Panc1 (cell line): ENCODE data around the gene CCDC57. TPM values are rescaled to one million over a fixed set of nuclear protein-coding genes. Genes with fewer than 3 reads are reported as not detected.
A peak's percentile ranks its signal among the peaks of the same experiment; 100 is the strongest.

Source experiments
- ATAC-seq: fragments of 200-7000 bp; cut with Tn5 transposase; 2 replicates; pipeline ENCODE4 v1.9.1; 2020; ENCODE audit warnings: mild to moderate bottlenecking, moderate library complexity
- BruUV-seq: library from RNA; stranded (reverse); fragments of 400-500 nt; replicated peaks from 2 replicates; lab custom pipeline; 2021; lab: Mats Ljungman, UMichigan
- CTCF ChIA-PET: fragments of 300-600 bp; sonication (Branson Sonifier 250); formaldehyde crosslinking; loops from one replicate; lab custom pipeline; 2022; ENCODE audit warnings: antibody characterized with exemption; lab: Charles Lee
- POLR2A ChIA-PET: fragments of 300-600 bp; sonication (Branson Sonifier 250); formaldehyde crosslinking; loops from one replicate; lab custom pipeline; 2022; ENCODE audit warnings: antibody characterized with exemption; lab: Charles Lee
- DNase-seq: peaks from one replicate; pipeline ENCODE4 v3.0.0-alpha.2; 2010; ENCODE audit warnings: low read depth, low spot score
- H3K27ac ChIP-seq: 2 replicates; pipeline ENCODE4 v1.5.1; 2011; ENCODE audit warnings: mild to moderate bottlenecking, low read length, inconsistent platforms
- H3K27me3 ChIP-seq: fragments of 200-500 bp; sonication (Bioruptor generic); 2 replicates; pipeline ENCODE4 v1.6.0; 2014; ENCODE audit warnings: low read length, inconsistent platforms; ENCODE audit not compliant: control insufficient read depth, insufficient read depth
- H3K36me3 ChIP-seq: fragments of 200-500 bp; sonication (Bioruptor generic); 2 replicates; pipeline ENCODE4 v1.5.1; 2014; ENCODE audit warnings: inconsistent platforms, mild to moderate bottlenecking, low read length, moderate library complexity; ENCODE audit not compliant: control insufficient read depth, insufficient read depth
- H3K4me1 ChIP-seq: 2 replicates; pipeline ENCODE4 v1.5.1; 2011; ENCODE audit warnings: inconsistent platforms, mild to moderate bottlenecking, low read length, moderate library complexity; ENCODE audit not compliant: control insufficient read depth, insufficient read depth
- H3K4me3 ChIP-seq, 2 experiments: 2 replicates each; pipeline ENCODE4 v1.5.1; 2011 to 2012; ENCODE audit warnings: low read depth in 2 of 2, low read length in 2 of 2, mild to moderate bottlenecking in 2 of 2, inconsistent platforms in 1 of 2, moderate library complexity in 1 of 2
- H3K9me3 ChIP-seq: fragments of 200-500 bp; sonication (Bioruptor generic); 2 replicates; pipeline ENCODE4 v1.5.1; 2014; ENCODE audit warnings: low read depth, mild to moderate bottlenecking, inconsistent platforms, low read length, moderate library complexity; ENCODE audit not compliant: control insufficient read depth, insufficient read depth
- CTCF ChIP-seq: fragments of 450-650 bp; IDR thresholded peaks from 2 replicates; pipeline ENCODE4 v1.5.1; 2017; ENCODE audit warnings: mild to moderate bottlenecking
- POLR2AphosphoS5 ChIP-seq: IDR thresholded peaks from 2 replicates; pipeline ENCODE4 v1.6.1; 2012; ENCODE audit warnings: mild to moderate bottlenecking, low read depth, low read length, moderate library complexity
- REST ChIP-seq, 2 experiments: IDR thresholded peaks; 2 replicates each; pipeline ENCODE4 v1.6.1; 2011 to 2012; ENCODE audit warnings: low read depth in 2 of 2, control low read depth in 1 of 2, low read length in 1 of 2, mild to moderate bottlenecking in 1 of 2, moderate library complexity in 1 of 2; ENCODE audit not compliant: insufficient read depth in 1 of 2
- SIN3A ChIP-seq: IDR thresholded peaks from 2 replicates; pipeline ENCODE4 v1.6.1; 2012; ENCODE audit warnings: low read depth, mild to moderate bottlenecking, low read length, moderate library complexity, borderline replicate concordance; ENCODE audit not compliant: insufficient read depth
- TCF7L2 ChIP-seq: IDR thresholded peaks from 2 replicates; pipeline ENCODE4 v1.6.1; 2011; ENCODE audit warnings: mild to moderate bottlenecking, low read depth, low read length, inconsistent platforms
- in situ Hi-C: cut with HindIII; loops from 2 replicates; pipeline ENCODE4 v1.10.0; 2016; ENCODE audit warnings: low sequenced_read_pairs, low pct_unique_long_range_greater_than_20kb
- intact Hi-C: fragments of 100-400 bp; cut with micrococcal nuclease; formaldehyde crosslinking; loops from one replicate; pipeline ENCODE4 v1.10.0; 2022; ENCODE audit not compliant: unreplicated experiment
- total RNA-seq: library from RNA; stranded (reverse); gene quantifications from one replicate; pipeline ENCODE4 v1.2.1, GENCODE V29; 2021; ENCODE audit not compliant: unreplicated experiment

Gene CCDC57
- total RNA-seq, 1 experiment from 2014 or later: 63.6 TPM

GRCh38 chr17:82180776-82181528, 31.7 kb downstream of the CCDC57 start:
- POLR2A ChIA-PET: no interaction called here
- CTCF ChIA-PET: no interaction called here

GRCh38 chr17:82179946-82180475, 32.6 kb downstream of the CCDC57 start:
- POLR2A ChIA-PET: no interaction called here
- Histone ChIP-seq H3K9me3 (no peaks in the 10 kb centered on the region), H3K27ac (no peak overlapping the region), H3K4me3 (no peak overlapping the region), H3K27me3 (no peaks in the 10 kb centered on the region), H3K36me3 (no peaks in the 10 kb centered on the region; the same call in none of the 2 replicates), H3K4me1 (no peaks in the 10 kb centered on the region)
- ATAC-seq: 0 out of 2 replicates have a peak, but pooled peaks have one; percentile 17
- in situ Hi-C loops (no loop called here), intact Hi-C loops (no loop called here)
- CTCF ChIA-PET: no interaction called here
- no TSS peak for BruUV-seq
- no peak for DNase-seq
- TF ChIP-seq POLR2AphosphoS5 (no peak), SIN3A (no peak), CTCF (no peak), TCF7L2 (no peak)

More at GRCh38 chr17:82180776-82181528, 31.7 kb downstream of the CCDC57 start:
- H3K36me3 ChIP-seq: no peaks in the 10 kb centered on the region; the same call in none of the 2 replicates
- H3K4me1 ChIP-seq: no peaks in the 10 kb centered on the region
- H3K9me3 ChIP-seq: no peaks in the 10 kb centered on the region
- no peak overlapping the region for H3K4me3 ChIP-seq
- no peak for DNase-seq
- ATAC-seq: no peak
- intact Hi-C loops: no loop called here
- no peaks in the 10 kb centered on the region for H3K27me3 ChIP-seq
- H3K27ac ChIP-seq: no peak overlapping the region
- in situ Hi-C loops: no loop called here
- TF ChIP-seq SIN3A: no peak
- TF ChIP-seq REST (IDR thresholded peaks at IDR 0.05; ENCODE audit: insufficient read depth in 1 of 2, low read depth in 2 of 2, low read length in 1 of 2): no peak
- no peak for TF ChIP-seq TCF7L2
- TF ChIP-seq CTCF: no peak
- TF ChIP-seq POLR2AphosphoS5: no peak
- BruUV-seq: no TSS peak
